Memory B cell (primary cell): ENCODE data around the gene PMIS2.

ENCODE experiments used
- ATAC-seq: fragments of 150-1000 bp; cut with Tn5 transposase; 2 replicates; pipeline ENCODE4 v1.10.0; 2021; ENCODE audit warnings: low read depth, mild to moderate bottlenecking, moderate library complexity
- DNase-seq, 2 donors: peaks; one replicate each; pipeline ENCODE4 v3.0.0; 2022; ENCODE audit warnings: low spot score in 2 of 2
- H3K27ac Mint-ChIP-seq: one replicate; pipeline ENCODE4 v1.8.0; 2022; ENCODE audit warnings: mild to moderate bottlenecking, moderate library complexity, mixed read lengths
- H3K27me3 Mint-ChIP-seq: one replicate; pipeline ENCODE4 v1.8.0; 2022; ENCODE audit warnings: mixed read lengths
- H3K36me3 Mint-ChIP-seq: one replicate; pipeline ENCODE4 v1.8.0; 2022; ENCODE audit warnings: mild to moderate bottlenecking, mixed read lengths
- H3K4me1 Mint-ChIP-seq: one replicate; pipeline ENCODE4 v1.8.0; 2022; ENCODE audit warnings: mixed read lengths
- H3K4me3 Mint-ChIP-seq: one replicate; pipeline ENCODE4 v1.8.0; 2022; ENCODE audit warnings: mild to moderate bottlenecking, moderate library complexity, mixed read lengths
- H3K9me3 Mint-ChIP-seq: one replicate; pipeline ENCODE4 v1.8.0; 2022; ENCODE audit warnings: mixed read lengths

Gene PMIS2

DNA sequence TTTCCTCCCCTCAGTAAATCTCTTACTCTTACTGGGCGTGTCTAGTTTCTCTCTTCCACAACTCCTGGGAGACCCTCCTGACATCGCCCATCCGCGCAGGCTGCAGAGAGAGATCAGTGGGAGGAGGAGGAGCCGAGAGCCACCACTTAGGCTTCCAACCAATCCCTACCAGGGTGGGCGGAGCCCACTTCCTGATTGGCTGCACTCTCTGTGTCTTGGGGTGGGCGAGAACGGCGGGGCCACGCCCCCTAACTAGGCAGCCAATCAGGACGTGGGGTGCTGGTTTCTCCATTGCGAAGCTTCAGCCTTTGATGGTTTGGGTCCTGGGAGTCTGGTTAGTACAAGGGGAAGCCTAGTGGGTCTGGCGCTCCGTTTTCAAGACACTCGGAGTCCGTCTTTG lies at the start of gene PMIS2:
Gene PMIS2 (plus strand): TSS at position 326 of the 400 bp plus-strand sequence. CDS start 87 bp downstream, outside the sequence.
- peak; percentile 42 for ATAC-seq
- DNase-seq = no peak
- Mint-ChIP-seq H3K36me3 (no peaks in the 10 kb centered on the region), H3K4me1 (no peaks in the 10 kb centered on the region), H3K9me3 (no peaks in the 10 kb centered on the region), H3K27me3 (peaks cover 12% of the 10 kb centered on the region), H3K27ac (no peak within 1 kb of the TSS), H3K4me3 (no peak within 1 kb of the TSS)

DNA sequence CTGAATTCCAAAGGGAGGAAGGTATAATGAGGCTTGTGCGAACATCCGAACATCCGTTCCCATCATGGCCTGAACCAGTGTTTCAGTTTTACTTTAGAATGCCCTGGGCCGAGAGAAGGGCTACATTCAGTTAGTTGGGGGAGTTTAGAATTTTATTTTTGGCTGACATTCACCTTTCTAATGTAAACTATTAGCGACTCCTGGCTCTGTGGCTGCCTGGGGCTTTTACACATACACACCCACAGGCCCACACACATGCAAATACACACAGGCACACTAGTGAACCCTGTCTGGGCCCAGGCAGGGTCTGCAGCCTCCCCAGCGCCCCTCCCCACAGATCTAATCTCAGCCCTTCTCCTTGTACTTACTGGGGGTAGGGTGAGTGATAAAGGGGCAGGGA lies 46.7 kb upstream of the PMIS2 start:
- Mint-ChIP-seq H3K27ac (no peak overlapping the region), H3K27me3 (no peaks in the 10 kb centered on the region), H3K9me3 (no peaks in the 10 kb centered on the region), H3K4me3 (no peak overlapping the region), H3K36me3 (no peaks in the 10 kb centered on the region), H3K4me1 (peaks cover 6% of the 10 kb centered on the region)
- DNase-seq = no peak
- no peak for ATAC-seq

DNA sequence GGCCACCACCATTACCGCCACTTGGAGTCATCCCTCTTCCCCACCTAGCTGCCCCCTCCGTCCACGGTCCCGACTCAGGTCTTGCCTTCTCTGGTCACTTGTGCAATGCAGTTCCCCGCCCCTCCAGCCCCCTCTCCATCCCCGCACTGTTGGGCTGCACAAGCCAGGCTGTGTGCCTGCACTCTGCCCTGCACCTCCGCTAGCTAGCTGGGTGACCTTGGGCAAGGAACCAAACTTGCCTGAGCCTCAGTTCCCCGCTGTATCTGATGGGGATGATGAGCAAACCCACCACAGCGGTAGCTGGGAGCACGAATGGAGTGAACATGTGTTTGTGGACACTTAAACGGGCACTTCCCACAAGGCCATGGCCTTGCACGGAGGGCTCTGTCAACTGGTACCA lies 46.1 kb upstream of the PMIS2 start:
- H3K27ac Mint-ChIP-seq = no peak overlapping the region
- H3K4me1 Mint-ChIP-seq = peaks cover 11% of the 10 kb centered on the region
- DNase-seq = no peak
- no peaks in the 10 kb centered on the region for H3K36me3 Mint-ChIP-seq
- H3K4me3 Mint-ChIP-seq = no peak overlapping the region
- H3K9me3 Mint-ChIP-seq = no peaks in the 10 kb centered on the region
- H3K27me3 Mint-ChIP-seq = no peaks in the 10 kb centered on the region
- no peak for ATAC-seq

DNA sequence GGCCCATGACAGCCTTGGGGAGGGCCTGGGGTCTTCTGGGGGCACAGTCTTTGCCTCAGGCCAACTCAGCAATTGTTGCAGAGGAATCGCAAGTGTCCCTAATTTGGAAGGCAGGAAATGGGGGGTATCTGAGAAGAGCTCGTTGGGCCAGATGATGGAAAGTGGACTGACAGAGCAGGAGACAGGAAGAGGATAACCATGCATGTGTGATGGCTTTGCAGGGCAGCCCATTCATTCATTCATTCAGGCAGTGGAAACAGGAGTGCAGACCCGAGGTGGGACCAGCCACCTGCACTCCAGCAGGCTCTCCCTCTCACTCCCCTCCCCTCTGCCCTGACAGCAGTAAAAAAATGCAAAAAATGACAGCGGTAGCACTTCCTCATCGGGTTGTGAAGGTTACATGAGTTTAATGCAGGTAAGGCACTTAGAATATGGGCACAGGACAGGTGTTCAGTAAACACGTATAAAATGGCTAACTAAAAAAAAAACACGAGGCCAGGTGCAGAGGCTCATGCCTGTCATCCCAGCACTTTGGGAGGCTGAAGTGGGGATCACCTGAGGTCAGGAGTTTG lies 45.5 kb upstream of the PMIS2 start:
- no peak overlapping the region for H3K4me3 Mint-ChIP-seq
- DNase-seq (no peak), ATAC-seq (peak; percentile 31)
- H3K4me1 Mint-ChIP-seq = peaks cover 12% of the 10 kb centered on the region
- no peak overlapping the region for H3K27ac Mint-ChIP-seq
- H3K36me3 Mint-ChIP-seq = no peaks in the 10 kb centered on the region
- no peaks in the 10 kb centered on the region for H3K9me3 Mint-ChIP-seq
- no peaks in the 10 kb centered on the region for H3K27me3 Mint-ChIP-seq

DNA sequence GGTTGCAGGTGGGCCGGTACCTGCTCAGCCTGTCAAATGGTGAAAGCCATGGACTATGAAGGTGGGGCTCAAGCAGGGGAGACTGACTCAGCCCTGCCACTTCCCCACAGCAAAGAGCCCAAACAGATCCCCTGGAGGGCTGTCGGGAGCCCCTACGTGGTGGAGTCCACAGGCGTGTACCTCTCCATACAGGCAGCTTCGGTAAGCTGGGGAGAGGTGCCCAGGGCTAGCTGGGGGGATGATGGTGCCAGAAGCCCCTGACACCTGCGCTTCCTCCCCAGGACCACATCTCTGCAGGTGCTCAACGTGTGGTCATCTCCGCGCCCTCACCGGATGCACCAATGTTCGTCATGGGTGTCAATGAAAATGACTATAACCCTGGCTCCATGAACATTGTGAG lies 43.8 kb upstream of the PMIS2 start:
- H3K4me1 Mint-ChIP-seq = peaks cover 21% of the 10 kb centered on the region
- H3K27me3 Mint-ChIP-seq = no peaks in the 10 kb centered on the region
- H3K9me3 Mint-ChIP-seq = no peaks in the 10 kb centered on the region
- H3K36me3 Mint-ChIP-seq = peaks cover 3% of the 10 kb centered on the region
- no peak overlapping the region for H3K27ac Mint-ChIP-seq
- ATAC-seq (no peak), DNase-seq (no peak)
- H3K4me3 Mint-ChIP-seq = no peak overlapping the region

DNA sequence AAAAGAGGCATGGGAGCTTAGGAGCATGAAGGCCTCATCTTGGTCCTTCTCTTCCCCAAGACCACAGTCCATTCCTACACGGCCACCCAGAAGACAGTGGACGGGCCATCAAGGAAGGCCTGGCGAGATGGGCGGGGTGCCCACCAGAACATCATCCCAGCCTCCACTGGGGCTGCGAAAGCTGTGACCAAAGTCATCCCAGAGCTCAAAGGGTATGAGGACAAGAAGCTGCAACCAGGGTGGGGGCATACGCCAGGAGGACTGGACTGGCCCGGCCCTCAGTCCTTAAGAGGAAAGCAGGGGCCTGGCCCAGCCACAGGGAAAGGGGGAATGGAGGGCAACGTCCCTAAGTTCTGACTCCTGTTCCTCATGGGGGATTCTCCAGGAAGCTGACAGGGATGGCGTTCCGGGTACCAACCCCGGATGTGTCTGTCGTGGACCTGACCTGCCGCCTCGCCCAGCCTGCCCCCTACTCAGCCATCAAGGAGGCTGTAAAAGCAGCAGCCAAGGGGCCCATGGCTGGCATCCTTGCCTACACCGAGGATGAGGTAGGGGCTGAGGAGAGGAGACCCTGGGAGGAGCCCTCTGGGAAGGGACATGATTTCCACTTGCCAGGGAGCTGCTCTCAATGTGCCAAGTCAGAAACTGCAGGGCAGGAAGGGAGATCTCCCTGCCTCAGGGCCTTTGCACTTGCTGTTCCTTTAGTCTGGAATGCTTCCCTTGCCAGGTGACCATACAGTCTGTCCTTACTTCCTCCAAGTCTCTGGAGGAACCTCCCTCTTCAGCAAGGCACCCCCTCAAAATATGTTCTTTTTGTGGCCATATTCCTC lies 42.5 kb upstream of the PMIS2 start:
- DNase-seq (no peak), ATAC-seq (no peak)
- Mint-ChIP-seq H3K4me1 (peaks cover 25% of the 10 kb centered on the region), H3K9me3 (no peaks in the 10 kb centered on the region), H3K36me3 (peaks cover 7% of the 10 kb centered on the region), H3K27me3 (no peaks in the 10 kb centered on the region), H3K4me3 (no peak overlapping the region), H3K27ac (no peak overlapping the region)

DNA sequence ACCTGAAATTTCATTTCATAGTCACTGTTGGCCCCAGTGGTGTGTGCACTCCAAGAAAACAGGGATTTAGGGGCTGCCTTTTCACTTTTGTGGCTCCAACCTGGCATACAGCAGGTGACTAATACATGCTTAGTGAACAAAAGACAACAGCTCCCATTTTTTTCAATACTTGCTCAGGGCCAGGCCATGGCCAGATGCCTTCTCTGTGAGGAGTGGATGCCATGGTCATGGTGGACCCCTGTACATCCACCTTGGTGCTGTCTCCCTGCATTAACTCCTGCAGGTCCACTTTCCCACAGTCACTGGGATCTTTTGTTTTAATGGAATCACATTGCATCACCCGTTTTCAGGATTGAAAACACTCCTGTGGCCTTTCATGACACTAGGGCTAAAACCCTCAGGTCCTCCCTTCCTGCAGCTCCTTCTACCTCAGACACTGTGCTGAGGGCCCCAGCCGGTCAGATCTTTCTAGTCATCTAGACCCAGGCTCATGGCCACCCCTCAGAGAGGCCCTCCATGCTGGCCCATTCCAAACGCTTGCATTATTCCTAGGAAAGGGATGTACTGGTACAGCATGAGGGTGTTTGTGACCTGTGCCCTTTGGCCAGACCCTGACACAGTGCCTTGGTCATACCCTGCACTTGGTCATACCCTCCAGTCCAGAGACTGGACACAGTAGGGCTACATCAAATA lies 41.7 kb upstream of the PMIS2 start:
- H3K4me1 Mint-ChIP-seq = peaks cover 33% of the 10 kb centered on the region
- H3K9me3 Mint-ChIP-seq = no peaks in the 10 kb centered on the region
- DNase-seq (no peak), ATAC-seq (no peak)
- H3K36me3 Mint-ChIP-seq = peaks cover 11% of the 10 kb centered on the region
- no peaks in the 10 kb centered on the region for H3K27me3 Mint-ChIP-seq
- peak overlapping the region; percentile 73 for H3K27ac Mint-ChIP-seq
- peak overlapping the region; percentile 89 for H3K4me3 Mint-ChIP-seq

DNA sequence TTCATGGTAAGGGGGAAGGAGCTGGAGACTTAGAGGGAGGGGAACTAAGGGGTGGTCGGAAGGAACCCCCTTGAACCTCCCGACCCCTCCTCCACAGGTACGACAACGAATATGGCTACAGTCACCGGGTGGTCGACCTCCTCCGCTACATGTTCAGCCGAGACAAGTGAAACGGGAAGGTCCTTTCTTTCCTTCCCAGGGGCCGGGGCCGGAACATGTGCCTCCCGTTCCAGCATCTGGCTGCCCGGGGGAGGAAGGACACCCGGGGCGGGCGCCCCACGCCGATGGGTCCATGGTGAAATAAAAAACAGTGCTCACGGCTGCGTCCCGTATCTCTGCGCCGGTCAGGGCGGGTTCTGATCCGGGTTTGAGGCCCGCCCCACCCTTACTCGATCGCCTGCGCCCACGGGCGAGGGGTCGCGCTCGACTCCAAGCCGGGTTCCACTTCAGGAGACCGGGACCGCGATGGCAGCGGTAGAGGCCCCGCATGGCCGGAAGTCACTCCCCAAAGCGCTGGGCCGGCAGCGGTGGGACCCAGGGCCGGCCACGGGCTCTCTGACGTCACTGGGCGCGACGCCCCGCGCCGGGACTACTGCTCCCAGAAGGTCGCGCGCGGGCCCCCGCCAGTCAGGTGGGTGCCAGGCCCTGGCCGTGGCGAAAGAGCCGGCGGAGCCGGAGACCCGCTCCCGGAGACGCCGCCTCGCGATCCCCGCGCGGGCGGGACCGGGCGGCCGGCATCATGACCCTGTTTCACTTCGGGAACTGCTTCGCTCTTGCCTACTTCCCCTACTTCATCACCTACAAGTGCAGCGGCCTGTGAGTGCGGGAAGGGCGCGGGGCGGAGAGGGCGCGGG lies 40.7 kb upstream of the PMIS2 start, which contains the start of gene TMEM147:
Gene TMEM147 (plus strand): TSS at position 626 of the 854 bp plus-strand sequence. CDS start 114 bp downstream, at position 740.
- peak; percentile 69 to 84 for DNase-seq
- Mint-ChIP-seq H3K27me3 (no peaks in the 10 kb centered on the region), H3K9me3 (no peaks in the 10 kb centered on the region), H3K4me3 (peak within 1 kb of the TSS; percentile 89), H3K27ac (peak within 1 kb of the TSS; percentile 73), H3K36me3 (peaks cover 13% of the 10 kb centered on the region), H3K4me1 (peaks cover 34% of the 10 kb centered on the region)
- ATAC-seq = peak; percentile 92

DNA sequence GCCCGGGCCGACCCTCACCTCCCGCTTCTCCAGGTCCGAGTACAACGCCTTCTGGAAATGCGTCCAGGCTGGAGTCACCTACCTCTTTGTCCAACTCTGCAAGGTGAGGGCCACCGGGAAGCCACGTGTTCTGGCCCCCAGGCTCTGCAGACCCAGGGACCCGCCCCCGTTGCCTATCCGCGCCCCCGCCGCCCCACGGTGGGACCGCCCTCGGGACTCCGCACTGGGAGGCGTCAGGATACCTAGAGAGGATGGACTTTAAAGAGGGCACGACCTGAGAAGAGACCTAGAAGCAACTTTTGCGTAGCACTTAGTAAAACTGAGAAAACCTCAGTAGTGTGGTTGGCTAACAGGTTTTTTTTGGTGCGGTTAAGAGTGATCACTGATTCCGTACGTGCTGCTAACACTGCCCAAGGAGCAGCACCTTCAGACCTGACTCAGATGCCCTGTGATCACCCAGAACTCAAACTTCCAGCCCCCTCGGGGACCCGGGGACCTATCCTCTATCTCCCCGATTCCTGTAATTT lies 40.1 kb upstream of the PMIS2 start:
- Mint-ChIP-seq H3K36me3 (peaks cover 18% of the 10 kb centered on the region), H3K27ac (peak overlapping the region; percentile 73), H3K9me3 (no peaks in the 10 kb centered on the region), H3K4me3 (peak overlapping the region; percentile 89), H3K4me1 (peaks cover 30% of the 10 kb centered on the region), H3K27me3 (no peaks in the 10 kb centered on the region)
- ATAC-seq = peak; percentile 30
- DNase-seq = no peak

DNA sequence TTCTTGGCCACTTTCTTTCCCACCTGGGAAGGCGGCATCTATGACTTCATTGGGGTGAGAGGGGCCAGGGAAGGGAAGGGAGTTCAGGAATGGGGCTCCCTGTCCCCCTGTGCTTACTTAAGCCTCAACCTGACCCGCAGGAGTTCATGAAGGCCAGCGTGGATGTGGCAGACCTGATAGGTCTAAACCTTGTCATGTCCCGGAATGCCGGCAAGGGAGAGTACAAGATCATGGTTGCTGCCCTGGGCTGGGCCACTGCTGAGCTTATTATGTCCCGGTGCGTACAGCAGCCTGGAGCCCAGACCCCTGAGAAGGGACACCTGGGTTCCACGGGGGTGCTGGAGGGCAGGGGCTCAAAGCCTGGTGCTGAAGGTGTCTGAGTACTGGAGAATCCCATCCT lies 39.4 kb upstream of the PMIS2 start:
- peaks cover 30% of the 10 kb centered on the region for H3K4me1 Mint-ChIP-seq
- H3K4me3 Mint-ChIP-seq = peak overlapping the region; percentile 89
- peak overlapping the region; percentile 73 for H3K27ac Mint-ChIP-seq
- no peak for DNase-seq
- no peaks in the 10 kb centered on the region for H3K9me3 Mint-ChIP-seq
- H3K36me3 Mint-ChIP-seq = peaks cover 19% of the 10 kb centered on the region
- ATAC-seq = no peak
- H3K27me3 Mint-ChIP-seq = no peaks in the 10 kb centered on the region

DNA sequence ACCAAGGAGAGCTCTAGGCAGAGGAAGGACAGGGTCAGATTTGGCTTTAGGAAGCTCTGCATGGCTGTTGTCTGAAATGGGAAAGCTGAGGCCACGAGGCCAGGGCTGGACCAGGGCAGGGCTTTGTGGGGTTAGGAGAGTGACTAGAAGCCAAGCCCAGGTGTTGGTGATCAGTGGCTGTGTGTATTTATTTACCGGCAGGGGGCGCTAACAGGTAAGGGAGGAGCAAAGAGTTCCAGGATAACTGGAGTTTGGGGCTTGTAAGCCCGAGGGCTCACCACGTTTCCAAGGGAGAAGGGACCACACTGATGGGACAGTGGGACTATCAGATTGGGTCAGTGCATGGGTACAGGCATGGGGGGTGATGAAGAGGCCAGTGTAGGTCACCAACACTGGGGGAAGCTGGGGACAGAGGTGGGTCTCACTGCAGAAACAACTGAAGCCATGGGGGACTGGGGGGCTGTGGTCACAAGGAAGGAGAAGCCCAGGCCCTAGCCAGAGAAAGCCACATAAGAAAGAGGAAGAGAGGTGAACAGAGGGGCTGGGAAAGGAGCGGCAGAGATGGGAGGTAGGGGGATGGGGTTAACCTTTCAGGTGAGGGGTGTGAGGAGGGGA lies 36.7 kb upstream of the PMIS2 start:
- no peaks in the 10 kb centered on the region for H3K9me3 Mint-ChIP-seq
- no peak overlapping the region for H3K27ac Mint-ChIP-seq
- ATAC-seq (peak; percentile 23), DNase-seq (peak; percentile 54 to 61)
- peaks cover 19% of the 10 kb centered on the region for H3K36me3 Mint-ChIP-seq
- H3K4me1 Mint-ChIP-seq = peaks cover 29% of the 10 kb centered on the region
- peaks cover 5% of the 10 kb centered on the region for H3K27me3 Mint-ChIP-seq
- no peak overlapping the region for H3K4me3 Mint-ChIP-seq

DNA sequence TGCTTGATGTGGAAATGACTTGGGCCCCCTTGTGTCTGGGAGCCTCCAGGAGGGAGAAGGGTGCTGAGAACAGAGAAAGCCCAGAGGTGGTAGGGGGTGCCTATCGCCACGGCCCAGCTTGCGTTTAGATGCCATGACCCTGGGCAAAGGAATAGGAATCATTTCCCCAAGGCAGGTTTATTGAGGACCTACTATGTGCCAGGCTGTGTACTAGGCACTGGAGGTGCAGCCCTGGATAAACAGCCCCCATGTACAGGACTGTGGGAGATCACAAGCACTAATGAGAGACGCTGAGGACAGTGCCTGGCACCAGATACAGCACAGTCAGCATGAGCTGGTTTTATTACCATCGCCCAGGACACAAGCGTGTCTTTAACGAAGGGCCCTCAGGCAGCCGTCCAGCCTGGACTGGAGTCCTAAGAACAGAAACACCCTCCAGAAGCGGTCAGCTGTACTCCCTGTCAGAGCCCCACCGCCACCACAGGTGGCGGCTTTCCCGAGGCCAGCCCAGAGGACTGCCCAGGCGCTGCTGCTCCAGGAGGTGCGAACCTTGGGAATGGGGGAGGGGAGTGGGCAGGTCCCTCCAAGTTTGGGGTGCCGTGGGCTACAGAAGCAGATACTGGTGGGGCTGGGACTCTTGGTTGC lies 36.0 kb upstream of the PMIS2 start:
- no peak overlapping the region for H3K4me3 Mint-ChIP-seq
- H3K9me3 Mint-ChIP-seq = no peaks in the 10 kb centered on the region
- no peak for DNase-seq
- no peak for ATAC-seq
- H3K36me3 Mint-ChIP-seq = peaks cover 19% of the 10 kb centered on the region
- peaks cover 5% of the 10 kb centered on the region for H3K27me3 Mint-ChIP-seq
- peaks cover 22% of the 10 kb centered on the region for H3K4me1 Mint-ChIP-seq
- H3K27ac Mint-ChIP-seq = no peak overlapping the region
